Measurements from ENCODE around the gene MVB12B.
A peak's percentile ranks its signal among the peaks of the same experiment; 100 is the strongest.

Gene MVB12B

DNA sequence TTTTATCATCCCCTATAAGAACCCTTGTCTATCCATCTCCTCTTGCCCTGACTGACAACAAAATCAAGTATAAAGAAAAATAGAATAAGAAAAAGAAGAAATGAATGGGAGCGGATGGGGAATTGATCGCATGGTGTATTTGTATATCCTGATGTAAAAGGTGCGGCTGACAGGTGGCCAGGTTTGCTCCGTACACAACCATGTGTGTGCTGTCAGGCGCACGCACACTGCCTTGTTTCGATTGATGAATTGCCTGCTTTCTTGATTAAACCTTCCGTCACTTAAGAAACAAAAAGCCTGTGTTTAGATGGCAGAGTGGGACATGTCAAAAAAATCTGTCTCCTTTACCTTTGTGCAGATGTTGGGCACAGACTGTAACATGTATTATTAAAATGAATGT, 102.6 kb downstream of the MVB12B start:
- Mint-ChIP-seq H3K4me3 (no peak overlapping the region), H3K9me3 (no peaks in the 10 kb centered on the region), H3K27me3 (ENCODE audit: low read depth) (peaks cover 66% of the 10 kb centered on the region), H3K4me1 (ENCODE audit: low read depth) (peaks cover 3% of the 10 kb centered on the region), H3K36me3 (ENCODE audit: low read depth) (no peaks in the 10 kb centered on the region), H3K27ac (no peak overlapping the region)
- DNase-seq (ENCODE audit: low spot score) = no peak

DNA sequence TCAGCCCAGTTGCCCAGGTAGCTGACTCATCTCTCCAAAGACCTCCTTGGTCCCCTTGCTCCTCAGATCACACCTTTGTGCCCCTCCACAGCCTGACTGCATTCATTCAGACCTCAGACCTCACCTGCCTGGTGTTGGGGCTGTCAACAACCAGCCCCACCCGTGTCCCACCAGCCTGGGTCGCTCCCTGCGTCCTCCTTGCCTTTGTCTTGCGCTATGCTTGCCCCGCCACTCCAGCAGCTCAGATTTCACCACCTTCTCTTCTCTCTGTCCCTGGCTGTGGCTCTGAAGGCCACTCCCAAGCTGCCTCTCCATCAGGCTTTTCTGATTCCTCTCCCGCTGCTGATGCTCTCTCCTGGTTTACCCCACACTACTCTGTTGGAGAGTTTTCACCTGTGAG, 103.5 kb downstream of the MVB12B start:
- no peaks in the 10 kb centered on the region for H3K36me3 Mint-ChIP-seq (ENCODE audit: low read depth)
- no peak for DNase-seq (ENCODE audit: low spot score)
- H3K4me1 Mint-ChIP-seq (ENCODE audit: low read depth) = peaks cover 3% of the 10 kb centered on the region
- H3K27ac Mint-ChIP-seq = no peak overlapping the region
- no peaks in the 10 kb centered on the region for H3K9me3 Mint-ChIP-seq
- no peak overlapping the region for H3K4me3 Mint-ChIP-seq
- H3K27me3 Mint-ChIP-seq (ENCODE audit: low read depth) = peaks cover 67% of the 10 kb centered on the region

DNA sequence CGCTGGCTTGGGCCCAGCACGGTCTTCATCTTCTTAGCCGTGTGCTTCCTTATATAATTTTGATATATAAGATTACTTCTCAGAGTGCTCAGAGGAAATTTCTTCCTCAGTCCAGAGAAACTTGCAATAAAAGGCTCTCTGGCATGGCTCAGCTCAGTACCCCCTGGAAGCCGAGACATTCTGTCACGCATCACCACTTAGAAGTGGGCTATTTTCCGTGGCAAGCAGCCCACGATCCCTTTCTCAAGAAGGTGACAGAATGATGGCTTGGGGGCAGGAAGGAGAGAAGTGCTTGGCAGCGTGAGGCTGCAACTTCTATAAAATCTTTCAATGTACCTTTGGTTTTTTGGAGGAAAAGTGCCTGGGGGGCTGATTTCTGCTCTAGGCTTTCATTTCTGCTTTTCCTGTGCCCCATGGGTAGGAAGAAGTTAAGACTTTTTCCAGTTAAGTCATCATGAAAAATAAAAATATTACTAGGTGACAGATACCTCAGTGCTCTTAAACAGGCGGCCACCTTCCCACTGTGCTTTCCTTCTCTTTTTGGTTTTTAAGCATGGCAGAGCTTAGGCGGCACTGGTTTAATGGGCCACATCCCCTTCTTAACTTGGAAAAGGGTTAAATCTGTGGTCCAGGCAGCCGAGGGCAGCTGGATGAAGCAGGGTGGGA, 104.6 kb downstream of the MVB12B start:
- no peaks in the 10 kb centered on the region for H3K9me3 Mint-ChIP-seq
- no peak for DNase-seq (ENCODE audit: low spot score)
- H3K27me3 Mint-ChIP-seq (ENCODE audit: low read depth) = peaks cover 73% of the 10 kb centered on the region
- no peak overlapping the region for H3K27ac Mint-ChIP-seq
- no peaks in the 10 kb centered on the region for H3K36me3 Mint-ChIP-seq (ENCODE audit: low read depth)
- H3K4me1 Mint-ChIP-seq (ENCODE audit: low read depth) = peaks cover 3% of the 10 kb centered on the region
- no peak overlapping the region for H3K4me3 Mint-ChIP-seq

DNA sequence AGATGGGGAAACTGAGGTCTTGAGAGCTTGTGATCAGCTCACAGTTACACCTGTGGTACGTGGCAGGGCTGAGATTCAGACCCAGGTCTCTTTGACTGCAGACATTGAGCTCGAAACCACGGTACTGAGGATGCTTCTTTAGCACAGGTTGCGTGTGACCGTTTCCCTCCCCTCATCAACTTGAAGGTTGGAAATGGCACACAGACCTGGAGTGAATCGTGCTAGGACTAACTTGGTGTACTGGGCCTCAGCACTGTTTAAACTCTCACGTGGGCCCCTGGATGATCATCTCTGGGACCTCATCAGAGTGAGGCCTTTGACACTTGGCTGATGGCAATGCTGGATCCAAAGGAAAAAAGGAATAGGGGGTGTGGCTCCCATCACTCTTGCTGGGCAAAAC, 106.0 kb downstream of the MVB12B start:
- H3K27me3 Mint-ChIP-seq (ENCODE audit: low read depth) = peaks cover 69% of the 10 kb centered on the region
- no peaks in the 10 kb centered on the region for H3K9me3 Mint-ChIP-seq
- H3K4me3 Mint-ChIP-seq = no peak overlapping the region
- no peak for DNase-seq (ENCODE audit: low spot score)
- H3K36me3 Mint-ChIP-seq (ENCODE audit: low read depth) = no peaks in the 10 kb centered on the region
- peaks cover 6% of the 10 kb centered on the region for H3K4me1 Mint-ChIP-seq (ENCODE audit: low read depth)
- H3K27ac Mint-ChIP-seq = no peak overlapping the region

DNA sequence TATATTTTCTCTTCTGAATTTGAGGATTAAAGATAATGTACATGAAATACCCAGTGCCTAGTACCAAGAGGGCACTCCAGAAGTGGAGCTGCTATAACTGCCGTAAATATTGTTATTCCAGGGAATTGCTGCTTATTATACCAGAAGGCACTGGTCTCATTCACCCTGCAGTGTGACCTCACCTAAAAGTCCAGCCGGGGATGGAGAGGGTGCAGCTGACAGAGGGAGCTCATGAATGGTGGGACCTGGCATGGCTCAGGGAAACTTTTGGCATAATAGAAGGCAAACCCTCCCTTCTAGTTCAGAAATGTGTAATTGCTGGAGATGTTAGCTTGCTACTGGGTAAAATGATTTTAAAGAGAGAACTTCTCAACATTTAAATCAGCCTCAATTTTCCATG, 108.5 kb downstream of the MVB12B start:
- H3K4me3 Mint-ChIP-seq = no peak overlapping the region
- H3K27ac Mint-ChIP-seq = no peak overlapping the region
- peaks cover 47% of the 10 kb centered on the region for H3K27me3 Mint-ChIP-seq (ENCODE audit: low read depth)
- H3K36me3 Mint-ChIP-seq (ENCODE audit: low read depth) = no peaks in the 10 kb centered on the region
- no peaks in the 10 kb centered on the region for H3K9me3 Mint-ChIP-seq
- no peak for DNase-seq (ENCODE audit: low spot score)
- peaks cover 14% of the 10 kb centered on the region for H3K4me1 Mint-ChIP-seq (ENCODE audit: low read depth)

DNA sequence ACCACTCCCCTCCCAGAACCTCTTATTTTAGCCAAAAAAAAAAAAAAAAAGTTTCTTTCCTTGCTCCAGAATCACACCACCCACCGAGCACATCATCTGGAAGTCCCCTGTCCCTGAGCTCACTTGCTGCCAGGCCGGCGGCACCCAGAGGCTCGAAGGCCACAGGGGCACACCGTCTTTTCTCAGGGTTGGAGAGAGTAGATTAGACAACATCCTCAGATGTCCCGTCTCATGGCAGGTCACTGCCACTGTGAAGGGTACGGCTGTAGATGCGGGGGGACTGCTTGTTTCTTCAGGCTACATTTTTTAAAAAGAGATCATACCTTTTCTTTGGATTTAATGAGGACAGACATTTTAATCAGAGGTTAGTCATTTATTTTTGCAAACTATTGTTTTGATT, 109.0 kb downstream of the MVB12B start:
- no peaks in the 10 kb centered on the region for H3K36me3 Mint-ChIP-seq (ENCODE audit: low read depth)
- H3K27me3 Mint-ChIP-seq (ENCODE audit: low read depth) = peaks cover 44% of the 10 kb centered on the region

DNA sequence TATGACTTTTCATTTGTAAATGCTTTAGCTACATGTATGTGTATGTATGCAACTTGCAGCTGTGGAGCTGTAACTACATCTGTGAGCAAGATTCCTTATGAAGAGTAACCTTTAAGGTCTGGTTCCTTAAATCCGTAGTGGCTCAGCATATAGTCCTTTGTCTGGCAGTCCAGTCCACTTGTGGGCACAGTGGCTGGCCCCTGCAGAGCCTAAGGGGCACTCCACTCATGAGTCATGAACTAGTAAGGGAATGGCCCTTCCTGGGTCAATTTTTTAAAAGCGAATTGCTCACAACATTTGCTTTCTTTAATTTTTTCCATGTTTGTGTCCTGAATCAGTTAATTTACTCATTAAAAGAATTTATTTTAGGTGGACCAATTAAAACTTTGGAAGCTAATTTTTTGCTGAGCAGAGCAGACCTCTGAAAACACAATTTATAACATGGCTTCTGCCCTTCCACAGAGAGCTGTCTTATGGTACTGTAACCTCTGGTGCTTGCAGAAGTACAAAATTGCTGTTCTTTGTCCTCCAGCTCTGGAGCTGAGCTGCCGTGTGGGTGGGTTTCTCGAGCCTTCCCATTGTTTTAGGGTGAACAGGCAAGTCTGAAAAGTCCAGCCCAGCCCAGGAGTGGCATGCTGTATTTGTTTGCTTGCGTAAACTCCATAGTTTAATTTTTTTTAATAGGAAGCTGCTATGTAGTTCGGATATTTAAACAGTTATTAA, 110.1 kb downstream of the MVB12B start:
- peaks cover 42% of the 10 kb centered on the region for H3K27me3 Mint-ChIP-seq (ENCODE audit: low read depth)
- no peaks in the 10 kb centered on the region for H3K9me3 Mint-ChIP-seq
- H3K4me3 Mint-ChIP-seq = no peak overlapping the region
- DNase-seq (ENCODE audit: low spot score) = no peak
- H3K36me3 Mint-ChIP-seq (ENCODE audit: low read depth) = no peaks in the 10 kb centered on the region
- H3K4me1 Mint-ChIP-seq (ENCODE audit: low read depth) = peaks cover 14% of the 10 kb centered on the region
- no peak overlapping the region for H3K27ac Mint-ChIP-seq

More for the DNA sequence above, 109.0 kb downstream of the MVB12B start:
- Mint-ChIP-seq H3K9me3 (no peaks in the 10 kb centered on the region), H3K4me3 (no peak overlapping the region), H3K4me1 (ENCODE audit: low read depth) (peaks cover 14% of the 10 kb centered on the region), H3K27ac (no peak overlapping the region)
- DNase-seq (ENCODE audit: low spot score) = no peak

DNA sequence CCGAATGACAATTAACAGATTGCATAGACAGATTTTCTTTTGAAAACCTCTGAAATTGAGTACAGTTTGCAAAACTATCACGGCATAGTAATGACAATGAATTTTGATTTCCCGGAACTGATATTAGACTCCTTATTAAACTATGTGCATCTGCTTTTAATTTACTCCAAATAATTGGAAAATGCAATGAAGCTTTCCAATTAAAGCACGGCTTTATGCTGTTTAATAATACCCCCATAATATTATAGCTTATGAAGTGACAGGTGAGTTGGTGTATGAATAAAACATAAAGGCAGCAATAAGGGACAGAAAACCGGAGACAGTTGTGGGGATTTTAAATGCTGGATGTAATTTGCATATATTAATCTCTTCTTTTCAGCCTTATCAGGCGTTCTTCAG, 110.6 kb downstream of the MVB12B start:
- Mint-ChIP-seq H3K9me3 (no peaks in the 10 kb centered on the region), H3K27ac (no peak overlapping the region), H3K36me3 (ENCODE audit: low read depth) (no peaks in the 10 kb centered on the region), H3K4me3 (no peak overlapping the region), H3K27me3 (ENCODE audit: low read depth) (peaks cover 36% of the 10 kb centered on the region), H3K4me1 (ENCODE audit: low read depth) (peaks cover 14% of the 10 kb centered on the region)
- no peak for DNase-seq (ENCODE audit: low spot score)

DNA sequence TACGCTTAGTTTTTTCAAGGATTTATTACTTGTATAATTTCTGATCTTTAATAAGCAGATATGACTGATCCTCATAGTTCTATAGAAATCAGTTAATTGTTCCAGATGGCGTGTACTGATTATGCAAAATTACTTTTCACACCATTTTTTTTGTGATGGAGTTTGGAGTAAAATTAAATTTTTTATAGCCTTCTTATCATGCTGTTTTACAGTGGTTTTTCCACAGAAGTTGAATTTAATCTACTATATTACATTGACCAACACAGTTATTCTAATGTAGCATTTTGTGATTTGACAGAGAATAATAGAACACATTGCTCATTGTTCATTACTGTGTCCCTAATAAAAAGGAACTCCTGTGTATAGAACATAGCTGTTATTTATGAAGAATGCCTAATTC, 111.1 kb downstream of the MVB12B start:
- Mint-ChIP-seq H3K4me1 (ENCODE audit: low read depth) (peaks cover 14% of the 10 kb centered on the region), H3K36me3 (ENCODE audit: low read depth) (no peaks in the 10 kb centered on the region), H3K27ac (no peak overlapping the region), H3K9me3 (no peaks in the 10 kb centered on the region), H3K27me3 (ENCODE audit: low read depth) (peaks cover 36% of the 10 kb centered on the region), H3K4me3 (no peak overlapping the region)
- DNase-seq (ENCODE audit: low spot score) = no peak

DNA sequence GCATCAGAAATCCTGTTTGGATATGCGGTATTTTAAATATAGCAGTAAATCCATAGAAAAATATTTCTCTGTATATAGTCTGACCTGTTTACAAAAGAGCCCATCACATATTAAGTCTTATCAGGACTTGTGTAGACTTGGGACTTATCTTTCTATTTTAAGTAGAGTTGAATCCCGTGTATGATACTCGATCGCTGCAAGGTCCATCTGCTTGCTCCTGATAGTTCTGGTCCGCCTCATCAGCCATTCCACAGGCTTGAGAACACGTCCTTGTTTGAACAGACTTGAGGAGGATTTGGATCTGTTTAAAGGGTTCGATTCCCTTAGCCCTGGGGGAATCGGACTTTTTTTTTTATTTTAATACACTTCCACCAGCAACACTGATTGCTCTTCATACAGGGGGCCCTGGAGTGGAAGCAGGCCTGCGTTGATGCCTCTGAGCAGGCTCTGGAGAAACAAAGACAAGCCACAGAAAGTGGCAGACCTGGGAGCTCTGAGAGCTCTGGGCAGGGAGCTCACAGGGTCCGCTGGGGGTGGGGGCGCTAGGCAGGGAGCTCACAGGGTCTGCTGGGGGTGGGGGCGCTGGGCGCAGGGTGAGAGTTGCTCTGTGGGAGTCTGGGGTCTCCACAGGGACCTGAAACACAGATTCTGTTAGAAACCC, 112.2 kb downstream of the MVB12B start:
- H3K4me1 Mint-ChIP-seq (ENCODE audit: low read depth) = peaks cover 16% of the 10 kb centered on the region
- H3K27me3 Mint-ChIP-seq (ENCODE audit: low read depth) = peaks cover 33% of the 10 kb centered on the region
- H3K9me3 Mint-ChIP-seq = no peaks in the 10 kb centered on the region
- no peak for DNase-seq (ENCODE audit: low spot score)
- no peak overlapping the region for H3K4me3 Mint-ChIP-seq
- H3K36me3 Mint-ChIP-seq (ENCODE audit: low read depth) = no peaks in the 10 kb centered on the region
- H3K27ac Mint-ChIP-seq = no peak overlapping the region

DNA sequence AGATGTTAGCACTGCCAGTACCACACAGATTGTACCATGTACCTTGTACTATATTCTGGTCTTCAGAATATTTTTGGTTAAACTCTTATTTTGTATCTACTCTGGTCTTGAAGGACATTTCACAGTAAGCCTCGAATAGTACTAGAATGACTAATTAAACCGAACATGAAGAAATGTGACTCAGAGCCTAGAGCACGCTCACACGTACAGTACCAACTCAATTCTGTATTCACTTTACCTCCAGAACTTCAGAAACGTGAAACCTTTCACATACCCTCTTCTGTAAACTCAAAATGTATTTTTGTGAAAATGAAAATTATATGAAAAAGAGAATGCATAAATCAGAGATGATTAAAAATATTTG, 112.8 kb downstream of the MVB12B start:
- peaks cover 18% of the 10 kb centered on the region for H3K4me1 Mint-ChIP-seq (ENCODE audit: low read depth)
- H3K9me3 Mint-ChIP-seq = no peaks in the 10 kb centered on the region
- H3K27ac Mint-ChIP-seq = no peak overlapping the region
- DNase-seq (ENCODE audit: low spot score) = peak; percentile 18
- H3K36me3 Mint-ChIP-seq (ENCODE audit: low read depth) = no peaks in the 10 kb centered on the region
- peaks cover 30% of the 10 kb centered on the region for H3K27me3 Mint-ChIP-seq (ENCODE audit: low read depth)
- H3K4me3 Mint-ChIP-seq = no peak overlapping the region

DNA sequence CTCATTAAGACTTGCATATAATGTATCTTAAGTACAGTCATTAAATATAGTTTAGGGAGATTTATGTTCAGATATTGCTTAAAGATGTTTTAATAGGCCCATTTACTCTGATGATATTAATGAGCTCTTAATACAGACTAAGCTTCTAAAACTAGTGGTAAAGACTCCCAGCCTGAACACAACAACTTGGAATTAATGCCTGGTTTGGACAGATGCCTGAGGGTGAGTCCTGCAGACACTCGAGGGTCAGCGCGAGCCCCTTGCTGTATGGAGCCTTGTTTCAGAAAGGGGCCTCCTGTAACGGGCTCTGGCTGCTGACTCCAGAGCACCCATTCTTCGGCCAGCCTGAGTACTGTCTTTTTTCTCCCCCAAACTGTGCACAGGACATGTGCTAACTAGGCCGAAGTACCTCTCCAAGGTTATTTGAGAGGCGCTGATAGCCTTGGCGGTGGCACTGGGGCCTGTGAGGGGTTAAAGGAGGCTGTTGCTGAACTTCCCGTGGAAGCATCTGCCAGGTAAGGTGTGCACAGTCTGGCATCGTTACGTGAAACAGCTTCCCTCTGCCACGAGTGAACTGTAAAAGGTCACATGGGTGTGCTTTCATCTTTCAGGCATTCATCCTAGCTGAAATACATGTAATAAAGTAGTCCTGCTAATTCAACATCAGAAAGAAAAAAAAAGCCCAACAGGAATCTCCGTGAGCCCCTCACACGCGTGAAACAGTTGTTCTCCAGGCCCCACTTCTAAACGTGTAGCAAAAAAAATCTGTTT, 113.4 kb downstream of the MVB12B start:
- H3K4me3 Mint-ChIP-seq = no peak overlapping the region
- no peaks in the 10 kb centered on the region for H3K36me3 Mint-ChIP-seq (ENCODE audit: low read depth)
- H3K4me1 Mint-ChIP-seq (ENCODE audit: low read depth) = peaks cover 21% of the 10 kb centered on the region
- H3K9me3 Mint-ChIP-seq = no peaks in the 10 kb centered on the region
- peaks cover 24% of the 10 kb centered on the region for H3K27me3 Mint-ChIP-seq (ENCODE audit: low read depth)
- H3K27ac Mint-ChIP-seq = no peak overlapping the region
- DNase-seq (ENCODE audit: low spot score) = no peak

DNA sequence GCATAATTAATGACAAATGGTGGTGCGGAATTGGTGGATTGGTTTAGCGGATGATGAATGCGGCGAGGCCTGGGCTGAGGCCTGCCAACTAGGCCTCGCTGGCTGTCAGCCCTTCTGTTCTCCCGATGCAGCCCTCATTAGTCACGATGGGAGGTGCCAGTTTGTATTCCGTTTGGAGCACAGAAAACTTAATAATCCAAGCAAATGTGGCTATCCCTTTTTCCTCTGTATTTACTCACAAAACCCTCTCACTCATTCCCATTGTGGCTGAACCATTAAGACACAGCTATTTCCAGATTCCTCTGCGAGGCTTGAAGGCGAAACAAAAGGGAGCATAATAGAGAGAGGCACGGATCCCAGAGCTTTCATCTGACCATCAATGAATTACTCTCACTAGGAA, 114.3 kb downstream of the MVB12B start:
- no peak overlapping the region for H3K27ac Mint-ChIP-seq
- peaks cover 19% of the 10 kb centered on the region for H3K27me3 Mint-ChIP-seq (ENCODE audit: low read depth)
- peaks cover 21% of the 10 kb centered on the region for H3K4me1 Mint-ChIP-seq (ENCODE audit: low read depth)
- no peaks in the 10 kb centered on the region for H3K9me3 Mint-ChIP-seq
- no peak overlapping the region for H3K4me3 Mint-ChIP-seq
- DNase-seq (ENCODE audit: low spot score) = no peak
- H3K36me3 Mint-ChIP-seq (ENCODE audit: low read depth) = no peaks in the 10 kb centered on the region

DNA sequence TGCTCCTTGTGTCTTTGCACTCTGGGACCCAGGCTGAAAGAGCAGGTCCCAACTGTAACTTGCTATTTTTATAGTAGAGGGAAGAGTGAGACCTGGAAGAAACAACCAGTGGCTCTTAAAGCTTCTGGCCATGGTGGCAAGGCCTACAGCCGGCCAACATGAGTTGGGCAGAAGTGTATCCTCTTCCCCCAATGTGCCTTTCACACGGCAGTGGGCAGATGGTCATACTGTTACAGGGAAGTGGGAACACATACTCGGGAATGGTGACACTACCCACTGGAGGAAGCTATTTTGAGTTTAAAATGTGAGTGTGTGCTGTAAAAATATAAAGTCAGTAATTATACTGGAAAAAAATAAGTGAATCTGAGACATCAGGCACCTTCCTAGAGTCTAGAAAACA, 116.0 kb downstream of the MVB12B start:
- H3K27ac Mint-ChIP-seq = no peak overlapping the region
- H3K4me1 Mint-ChIP-seq (ENCODE audit: low read depth) = peaks cover 18% of the 10 kb centered on the region
- H3K36me3 Mint-ChIP-seq (ENCODE audit: low read depth) = no peaks in the 10 kb centered on the region
- peaks cover 9% of the 10 kb centered on the region for H3K27me3 Mint-ChIP-seq (ENCODE audit: low read depth)
- no peak overlapping the region for H3K4me3 Mint-ChIP-seq
- H3K9me3 Mint-ChIP-seq = no peaks in the 10 kb centered on the region
- DNase-seq (ENCODE audit: low spot score) = no peak
